ENCODE measurements around the gene NRP2.

DNA sequence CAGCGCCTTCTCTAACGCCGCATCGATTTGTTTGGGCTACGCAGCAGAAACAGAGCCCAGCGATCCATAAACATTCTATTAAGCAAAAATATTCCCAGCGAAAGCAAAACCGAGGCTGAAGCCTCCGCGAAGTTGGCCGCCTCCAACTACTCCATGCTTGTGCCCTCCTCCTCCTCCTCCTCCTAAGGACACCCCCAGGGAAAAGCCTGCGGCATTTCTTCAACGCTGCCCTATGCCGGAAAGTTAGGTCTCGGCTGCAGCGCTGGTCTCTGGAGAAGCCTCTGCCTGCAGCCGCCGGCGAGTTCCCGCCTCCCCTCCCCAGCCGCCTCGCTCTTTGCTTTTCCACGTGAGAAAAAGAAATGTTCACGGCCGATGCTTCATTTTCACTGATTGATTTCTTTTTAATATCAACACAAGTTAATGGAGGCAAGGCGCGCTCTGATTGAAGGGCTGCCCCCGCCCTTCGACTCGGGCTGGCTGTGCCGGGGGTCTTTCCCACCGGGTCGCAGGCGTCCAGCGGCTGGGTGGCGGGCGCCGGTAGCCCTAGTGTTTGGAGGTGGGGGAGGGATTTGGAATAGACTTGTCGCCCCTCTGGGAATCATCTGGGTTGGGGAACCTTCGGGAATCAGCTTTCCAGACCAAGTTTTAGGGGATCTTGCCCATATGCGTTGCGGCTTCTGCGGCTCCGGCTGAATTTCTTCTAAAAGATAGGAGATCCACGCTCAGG lies 3.9 kb downstream of the NRP2 start:
- TF ChIP-seq, protein P1, sequence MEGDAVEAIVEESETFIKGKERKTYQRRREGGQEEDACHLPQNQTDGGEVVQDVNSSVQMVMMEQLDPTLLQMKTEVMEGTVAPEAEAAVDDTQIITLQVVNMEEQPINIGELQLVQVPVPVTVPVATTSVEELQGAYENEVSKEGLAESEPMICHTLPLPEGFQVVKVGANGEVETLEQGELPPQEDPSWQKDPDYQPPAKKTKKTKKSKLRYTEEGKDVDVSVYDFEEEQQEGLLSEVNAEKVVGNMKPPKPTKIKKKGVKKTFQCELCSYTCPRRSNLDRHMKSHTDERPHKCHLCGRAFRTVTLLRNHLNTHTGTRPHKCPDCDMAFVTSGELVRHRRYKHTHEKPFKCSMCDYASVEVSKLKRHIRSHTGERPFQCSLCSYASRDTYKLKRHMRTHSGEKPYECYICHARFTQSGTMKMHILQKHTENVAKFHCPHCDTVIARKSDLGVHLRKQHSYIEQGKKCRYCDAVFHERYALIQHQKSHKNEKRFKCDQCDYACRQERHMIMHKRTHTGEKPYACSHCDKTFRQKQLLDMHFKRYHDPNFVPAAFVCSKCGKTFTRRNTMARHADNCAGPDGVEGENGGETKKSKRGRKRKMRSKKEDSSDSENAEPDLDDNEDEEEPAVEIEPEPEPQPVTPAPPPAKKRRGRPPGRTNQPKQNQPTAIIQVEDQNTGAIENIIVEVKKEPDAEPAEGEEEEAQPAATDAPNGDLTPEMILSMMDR (IDR thresholded peaks at IDR 0.05) = no peak
- no peak for TF ChIP-seq POLR2A (IDR thresholded peaks at IDR 0.05)
